ENCODE measurements around the gene CD69.
A peak's percentile ranks its signal among the peaks of the same experiment; 100 is the strongest.

CD69 gene

GRCh38 chr12:9779209-9779608 is 18.5 kb upstream of the CD69 start:
- no peak for DNase-seq

- no peak for DNase-seq
Observed at GRCh38 chr12:9776781-9777180, 16.1 kb upstream of the CD69 start.

- DNase-seq, result no peak
Observed at GRCh38 chr12:9773216-9773877, 12.6 kb upstream of the CD69 start.

GRCh38 chr12:9763025-9763424 is 2.3 kb upstream of the CD69 start:
- DNase-seq, result no peak

- DNase-seq, result no peak
Observed at GRCh38 chr12:9762369-9762768, 1.7 kb upstream of the CD69 start.

- no peak for DNase-seq
Observed at GRCh38 chr12:9761419-9761781, 699 bp upstream of the CD69 start.

GRCh38 chr12:9760120-9760519 is 581 bp downstream of the CD69 start:
- DNase-seq, result no peak

GRCh38 chr12:9759694-9760093 is 1.0 kb downstream of the CD69 start:
- no peak for DNase-seq

GRCh38 chr12:9758119-9758518 is 2.6 kb downstream of the CD69 start:
- DNase-seq, result no peak

GRCh38 chr12:9757433-9758025 is 3.2 kb downstream of the CD69 start:
- DNase-seq, result no peak

GRCh38 chr12:9756706-9757105 is 4.0 kb downstream of the CD69 start:
- no peak for DNase-seq

GRCh38 chr12:9756170-9756569 is 4.5 kb downstream of the CD69 start:
- no peak for DNase-seq

GRCh38 chr12:9755567-9755966 is 5.1 kb downstream of the CD69 start:
- no peak for DNase-seq

- no peak for DNase-seq
Observed at GRCh38 chr12:9755035-9755434, 5.7 kb downstream of the CD69 start.

GRCh38 chr12:9754099-9754927 is 6.4 kb downstream of the CD69 start:
- DNase-seq, result no peak

GRCh38 chr12:9753498-9753897 is 7.2 kb downstream of the CD69 start:
- no peak for DNase-seq

GRCh38 chr12:9753073-9753472 is 7.6 kb downstream of the CD69 start:
- DNase-seq, result no peak

- DNase-seq, result no peak
Observed at GRCh38 chr12:9752145-9752933, 8.4 kb downstream of the CD69 start.

GRCh38 chr12:9751204-9752144 is 9.2 kb downstream of the CD69 start:
- no peak for DNase-seq

GRCh38 chr12:9750276-9751203 is 10.2 kb downstream of the CD69 start:
- DNase-seq, result peak; percentile 36

- DNase-seq, result no peak
Observed at GRCh38 chr12:9749640-9750039, 11.1 kb downstream of the CD69 start.

All from femur (tissue), 1 donor.